GM19438 (cell line): ENCODE measurements around the gene FAM83G.
"Not testable (repeated sequence)": the region's sequence is repeated elsewhere in the genome, so short reads cannot be mapped to it uniquely, and the experiment has no call there.

ENCODE experiments used
- ATAC-seq: cut with Tn5 transposase; IDR thresholded peaks from one replicate; pipeline ENCODE4 v1.9.1; 2021; ENCODE audit warnings: low read depth; ENCODE audit not compliant: unreplicated experiment

FAM83G gene

GRCh38 chr17:18933102-18934058 lies 71.2 kb downstream of the FAM83G start:
- ATAC-seq: no peak

GRCh38 chr17:18932360-18933055 lies 72.1 kb downstream of the FAM83G start:
- no peak for ATAC-seq

GRCh38 chr17:18928628-18929125 lies 75.9 kb downstream of the FAM83G start:
- no peak for ATAC-seq

- ATAC-seq: no peak
Observed at GRCh38 chr17:18925187-18925586, 79.4 kb downstream of the FAM83G start.

- ATAC-seq: not testable (repeated sequence)
Observed at GRCh38 chr17:18922596-18922995, 82.0 kb downstream of the FAM83G start.

- peak; percentile 78 for ATAC-seq
Observed at GRCh38 chr17:18921912-18922451, 82.6 kb downstream of the FAM83G start.

- ATAC-seq: no peak
Observed at GRCh38 chr17:18921485-18921884, 83.1 kb downstream of the FAM83G start.

GRCh38 chr17:18920911-18921441 lies 83.6 kb downstream of the FAM83G start:
- no peak for ATAC-seq

GRCh38 chr17:18919963-18920362 lies 84.6 kb downstream of the FAM83G start:
- ATAC-seq: no peak
